Measurements from ENCODE around the gene MYO3B.

DNA sequence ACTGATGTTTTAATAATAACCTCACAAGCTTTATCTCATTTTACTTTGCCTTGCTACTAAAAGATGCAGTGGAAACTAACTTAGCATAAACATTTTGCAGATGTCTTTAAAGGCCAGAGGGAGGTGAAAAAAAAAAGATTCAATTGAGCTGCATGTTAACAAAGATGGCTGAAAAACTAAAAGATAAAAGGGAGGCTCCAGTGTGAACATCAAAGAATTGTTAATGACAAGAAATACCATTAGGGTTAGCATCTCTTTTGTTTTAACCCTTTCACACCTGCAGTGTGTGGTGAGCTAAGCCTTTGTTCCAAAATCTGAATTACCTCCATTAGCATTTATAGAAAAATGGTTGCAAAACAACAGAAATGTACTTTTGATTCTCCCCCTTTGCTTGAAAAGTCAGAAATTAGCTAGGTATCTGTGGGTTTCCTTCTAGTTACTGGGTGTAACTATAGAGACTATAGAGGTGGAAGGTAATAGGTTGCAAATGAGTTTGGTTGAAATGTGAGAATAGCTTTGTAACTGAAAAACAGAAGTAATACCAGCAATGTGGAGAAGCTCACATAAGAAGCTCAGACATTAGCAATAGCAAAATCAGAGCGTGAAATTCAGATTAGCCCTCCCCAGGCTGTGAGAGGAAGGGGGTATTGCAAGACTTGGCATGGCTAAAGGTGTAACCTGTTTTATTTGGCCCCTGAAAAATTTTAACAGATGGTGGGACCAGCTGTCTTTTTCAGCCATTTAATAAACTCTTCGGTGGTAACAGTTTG is 502.4 kb downstream of the MYO3B start:
- TF ChIP-seq, protein P1, sequence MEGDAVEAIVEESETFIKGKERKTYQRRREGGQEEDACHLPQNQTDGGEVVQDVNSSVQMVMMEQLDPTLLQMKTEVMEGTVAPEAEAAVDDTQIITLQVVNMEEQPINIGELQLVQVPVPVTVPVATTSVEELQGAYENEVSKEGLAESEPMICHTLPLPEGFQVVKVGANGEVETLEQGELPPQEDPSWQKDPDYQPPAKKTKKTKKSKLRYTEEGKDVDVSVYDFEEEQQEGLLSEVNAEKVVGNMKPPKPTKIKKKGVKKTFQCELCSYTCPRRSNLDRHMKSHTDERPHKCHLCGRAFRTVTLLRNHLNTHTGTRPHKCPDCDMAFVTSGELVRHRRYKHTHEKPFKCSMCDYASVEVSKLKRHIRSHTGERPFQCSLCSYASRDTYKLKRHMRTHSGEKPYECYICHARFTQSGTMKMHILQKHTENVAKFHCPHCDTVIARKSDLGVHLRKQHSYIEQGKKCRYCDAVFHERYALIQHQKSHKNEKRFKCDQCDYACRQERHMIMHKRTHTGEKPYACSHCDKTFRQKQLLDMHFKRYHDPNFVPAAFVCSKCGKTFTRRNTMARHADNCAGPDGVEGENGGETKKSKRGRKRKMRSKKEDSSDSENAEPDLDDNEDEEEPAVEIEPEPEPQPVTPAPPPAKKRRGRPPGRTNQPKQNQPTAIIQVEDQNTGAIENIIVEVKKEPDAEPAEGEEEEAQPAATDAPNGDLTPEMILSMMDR (IDR thresholded peaks at IDR 0.05), result no peak
- TF ChIP-seq POLR2AphosphoS5 (IDR thresholded peaks at IDR 0.05), result no peak
